T-helper 2 cell (primary cell): Measurements from ENCODE around the gene CLUH.
A peak's percentile ranks its signal among the peaks of the same experiment; 100 is the strongest.
"Not testable (repeated sequence)": the region's sequence is repeated elsewhere in the genome, so short reads cannot be mapped to it uniquely, and the experiment has no call there.

Experiments
- DNase-seq, 5 experiments: peaks; one replicate each; pipeline versions ENCODE4 v3.0.0 to v3.0.0-alpha.2; 2012 to 2022

CLUH gene

DNA sequence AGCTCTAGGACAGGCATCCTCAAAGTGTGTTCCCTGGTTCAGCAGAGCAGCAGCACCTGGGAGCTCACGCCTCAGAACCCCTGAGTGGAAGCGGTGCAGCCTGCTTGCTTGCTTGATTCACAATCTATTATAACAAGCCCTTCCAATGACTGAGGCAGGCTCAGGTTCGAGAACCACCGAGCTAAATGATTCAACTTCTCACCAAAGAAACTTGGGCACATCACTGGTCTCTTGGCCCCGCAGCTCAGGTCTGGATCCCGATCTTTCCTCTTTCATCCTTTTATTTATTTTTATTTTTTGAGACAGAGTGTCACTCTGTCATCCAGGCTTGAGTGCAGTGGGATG is 24.5 kb downstream of the CLUH start:
- no peak for DNase-seq

DNA sequence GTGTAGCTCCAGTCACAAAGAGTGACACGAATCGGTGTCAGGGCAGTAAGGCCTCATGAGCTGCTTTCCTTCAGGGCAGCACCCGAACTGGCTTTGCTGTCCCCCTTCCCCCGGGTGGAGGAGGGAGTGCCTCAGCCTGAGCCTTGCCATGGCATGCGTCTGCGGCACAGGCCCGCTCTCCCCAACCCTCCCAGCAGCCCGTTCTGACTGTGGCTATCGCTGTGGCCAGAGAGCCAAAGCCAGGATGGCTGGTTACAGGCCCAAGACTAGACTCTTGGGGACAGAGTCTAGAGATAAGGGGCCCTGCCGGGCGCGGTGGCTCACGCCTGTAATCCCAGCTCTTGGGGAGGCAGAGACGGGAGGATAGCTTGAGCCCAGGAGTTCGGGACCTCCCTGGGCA is 25.9 kb downstream of the CLUH start:
- no peak for DNase-seq

DNA sequence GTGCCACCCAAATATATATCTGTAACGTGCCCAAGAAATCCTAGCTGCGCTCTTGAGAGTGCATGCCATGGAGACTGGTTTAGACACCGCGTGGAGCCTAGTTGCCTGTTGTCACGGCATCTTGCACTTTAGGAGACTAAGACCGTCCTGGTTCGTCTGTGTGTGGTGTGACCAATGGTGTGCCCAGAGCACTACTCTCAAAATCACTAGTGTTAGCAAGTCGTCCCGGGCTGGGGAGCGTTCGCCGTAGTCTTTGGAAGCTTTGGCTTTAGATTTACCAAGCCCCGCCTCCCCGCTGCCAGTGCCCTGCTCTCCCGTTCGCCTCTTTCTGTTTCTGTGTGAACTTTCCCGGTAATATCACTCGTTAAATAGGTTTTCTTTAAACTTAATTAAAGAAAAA is 27.0 kb downstream of the CLUH start:
- no peak for DNase-seq

DNA sequence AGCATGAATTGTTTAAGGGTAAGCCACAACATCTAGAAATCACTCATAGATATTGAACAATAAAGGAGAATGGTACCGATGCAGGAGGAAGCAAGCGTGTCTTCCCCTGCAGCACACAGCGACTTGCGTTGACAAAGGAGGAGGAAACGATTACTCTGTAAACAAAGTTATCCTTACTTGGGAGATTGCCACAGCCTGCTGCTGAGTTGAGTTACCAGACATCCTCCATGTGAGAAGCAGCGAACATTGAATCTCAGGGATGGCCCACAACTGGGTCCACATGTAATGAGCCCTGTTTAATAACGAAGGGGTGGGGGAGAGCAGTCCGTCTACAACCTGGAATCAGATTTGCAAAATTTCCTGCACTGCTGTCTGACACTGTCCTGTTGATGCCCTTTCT is 27.7 kb downstream of the CLUH start:
- no peak for DNase-seq

DNA sequence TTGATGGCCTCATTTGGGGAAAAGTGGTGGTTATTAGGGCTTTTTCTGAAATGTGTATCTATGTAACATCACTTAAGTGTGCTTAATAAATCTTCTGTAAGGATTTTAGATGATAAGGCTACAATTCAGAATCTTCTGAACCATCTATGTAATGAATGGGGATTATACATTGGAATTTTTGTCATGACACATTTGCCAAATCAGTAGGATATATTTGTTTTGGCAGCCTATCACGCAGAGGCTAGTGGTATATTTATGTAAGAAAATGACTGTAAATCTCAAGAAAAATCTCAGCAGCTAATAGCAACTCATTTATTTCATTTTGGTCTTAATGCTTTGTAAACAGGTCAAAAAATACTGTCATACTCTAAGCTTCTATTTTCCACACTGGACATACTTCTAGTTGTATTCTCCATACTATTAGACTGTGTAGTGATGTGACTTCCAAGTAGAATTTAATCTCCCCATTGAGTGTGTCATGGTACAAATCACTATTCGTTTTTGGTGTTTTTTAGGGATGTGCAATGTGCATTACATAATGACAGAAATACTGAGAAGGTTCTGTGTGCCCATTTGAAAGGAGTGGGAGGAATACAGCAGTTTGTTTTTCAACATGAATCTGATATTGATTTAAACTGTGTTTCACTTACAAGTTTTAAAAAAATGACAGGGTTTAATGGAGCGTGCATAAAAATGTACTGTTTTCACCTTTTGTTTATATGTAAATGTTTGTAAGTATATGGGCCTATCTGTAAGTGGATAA is 29.2 kb downstream of the CLUH start:
- DNase-seq = no peak

DNA sequence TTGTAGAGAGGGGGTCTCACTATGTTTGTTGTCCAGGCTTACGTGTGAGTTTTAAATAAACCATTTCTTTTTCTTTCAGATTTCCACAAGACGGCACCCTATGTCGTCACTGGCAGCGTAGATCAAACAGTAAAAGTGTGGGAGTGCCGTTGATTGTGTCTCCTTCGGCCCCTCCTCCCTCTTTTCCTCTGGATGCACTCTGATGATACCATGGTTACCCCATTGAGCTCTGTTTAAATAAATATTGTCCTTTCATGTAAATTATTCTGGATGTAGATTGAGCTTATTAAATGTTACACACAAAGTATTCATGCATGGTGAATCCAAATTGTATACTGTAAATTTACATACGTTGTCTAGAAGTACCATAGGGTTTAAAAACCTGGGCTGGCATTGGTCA is 29.9 kb downstream of the CLUH start:
- DNase-seq = no peak

DNA sequence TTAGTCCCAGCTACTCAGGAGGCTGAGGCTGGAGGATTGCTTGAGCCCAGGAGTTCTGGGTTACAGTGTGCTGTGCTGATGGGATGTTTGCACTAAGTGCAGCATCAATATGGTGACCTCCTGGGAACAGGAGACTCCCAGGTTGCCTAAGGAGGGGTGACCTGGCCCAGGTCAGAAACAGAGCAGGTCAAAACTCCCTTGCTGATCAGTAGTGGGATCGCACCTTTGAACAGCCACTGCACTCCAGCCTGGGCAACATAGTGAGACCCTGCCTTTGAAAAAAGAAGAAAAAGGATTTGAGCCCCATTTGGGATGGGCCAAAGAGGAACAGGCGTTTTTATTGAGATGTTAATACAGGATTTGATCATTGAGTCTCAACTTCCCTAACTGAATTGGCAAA is 30.6 kb downstream of the CLUH start:
- no peak for DNase-seq

DNA sequence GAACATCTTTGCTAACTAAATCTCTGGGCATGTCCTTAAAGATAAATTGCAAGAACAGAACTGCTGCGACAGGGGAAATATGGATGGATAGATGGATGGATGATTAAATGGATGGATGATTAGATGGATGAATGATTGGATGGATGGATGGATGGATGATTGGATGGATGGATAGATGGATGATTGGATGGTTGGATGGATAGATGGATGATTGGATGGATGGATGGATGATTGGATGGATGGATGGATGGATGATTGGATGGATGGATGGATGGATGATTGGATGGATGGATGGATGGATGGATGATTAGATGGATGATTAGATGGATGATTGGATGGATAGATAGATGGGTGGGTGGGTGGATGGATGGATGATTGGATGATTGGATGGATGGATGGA is 32.3 kb downstream of the CLUH start:
- DNase-seq = not testable (repeated sequence)

DNA sequence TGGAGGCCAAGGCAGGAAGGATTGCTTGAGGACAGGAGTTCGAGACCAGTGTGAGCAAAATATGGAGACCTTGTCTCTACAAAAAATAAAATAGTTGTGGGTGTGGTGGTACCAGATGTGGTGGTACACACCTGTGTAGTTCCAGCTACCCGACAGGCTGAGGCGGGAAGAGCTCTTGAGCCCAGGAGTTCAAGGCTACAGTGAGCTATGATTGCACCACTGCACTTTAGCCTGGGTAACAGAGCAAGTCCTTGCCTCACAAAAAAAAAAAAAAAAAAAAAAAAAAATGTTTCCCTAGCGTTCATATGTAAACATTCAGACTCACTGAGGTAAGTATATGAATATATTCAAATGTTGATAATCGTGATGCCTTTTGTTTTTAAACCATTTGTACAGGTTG is 39.5 kb downstream of the CLUH start:
- no peak for DNase-seq

DNA sequence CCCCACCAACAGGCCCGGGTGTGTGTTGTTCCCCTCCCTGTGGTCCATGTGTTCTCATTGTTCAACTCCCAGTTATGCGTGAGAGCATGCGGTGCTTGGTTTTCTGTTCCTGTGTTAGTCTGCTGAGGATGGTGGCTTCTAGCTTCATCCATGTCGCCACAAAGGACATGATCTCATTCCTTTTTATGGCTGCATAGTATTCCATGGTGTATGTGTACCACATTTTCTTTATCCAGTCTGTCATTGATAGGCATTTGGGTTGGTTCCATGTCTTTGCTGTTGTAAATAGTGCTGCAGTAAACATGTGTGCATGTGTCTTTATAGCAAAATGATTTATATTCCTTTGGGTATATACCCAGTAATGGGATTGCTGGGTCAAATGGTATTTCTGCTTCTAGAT is 51.2 kb downstream of the CLUH start:
- DNase-seq = not testable (repeated sequence)

DNA sequence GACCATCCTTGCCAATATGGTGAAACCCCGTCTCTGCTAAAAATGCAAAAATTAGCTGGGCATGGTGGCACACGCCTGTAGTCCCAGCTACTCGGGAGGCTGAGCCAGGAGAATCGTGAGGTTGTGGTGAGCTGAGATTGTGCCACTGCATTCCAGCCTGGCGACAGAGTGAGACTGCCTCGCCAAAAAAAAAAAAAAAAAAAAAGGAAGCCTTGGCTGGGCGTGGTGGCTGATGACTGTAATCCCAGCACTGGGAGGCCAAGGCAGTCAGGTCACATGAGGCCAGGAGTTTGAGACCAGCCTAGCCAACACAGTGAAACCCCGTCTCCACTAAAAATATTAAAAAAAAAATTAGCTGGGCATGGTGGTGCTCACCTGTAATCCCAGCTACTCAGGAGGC is 52.2 kb downstream of the CLUH start:
- DNase-seq = not testable (repeated sequence)

DNA sequence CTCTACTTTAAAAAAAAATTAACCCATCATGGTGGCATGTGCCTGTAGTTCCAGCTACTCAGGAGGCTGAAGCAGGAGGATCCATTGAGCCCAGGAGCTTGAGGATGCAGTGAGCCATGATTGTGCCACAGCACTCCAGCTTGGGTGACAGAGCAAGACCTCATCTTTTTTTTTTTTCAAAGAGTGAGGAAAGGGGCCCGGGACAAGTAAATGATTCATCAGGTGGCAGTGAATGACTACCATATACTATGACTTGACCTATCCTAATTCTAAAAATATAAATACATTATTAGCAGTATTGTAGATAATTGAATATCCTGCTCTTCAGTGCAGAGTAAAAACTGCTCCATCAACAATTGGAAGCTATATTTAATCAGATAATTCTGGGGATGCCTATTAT is 55.3 kb downstream of the CLUH start:
- no peak for DNase-seq

DNA sequence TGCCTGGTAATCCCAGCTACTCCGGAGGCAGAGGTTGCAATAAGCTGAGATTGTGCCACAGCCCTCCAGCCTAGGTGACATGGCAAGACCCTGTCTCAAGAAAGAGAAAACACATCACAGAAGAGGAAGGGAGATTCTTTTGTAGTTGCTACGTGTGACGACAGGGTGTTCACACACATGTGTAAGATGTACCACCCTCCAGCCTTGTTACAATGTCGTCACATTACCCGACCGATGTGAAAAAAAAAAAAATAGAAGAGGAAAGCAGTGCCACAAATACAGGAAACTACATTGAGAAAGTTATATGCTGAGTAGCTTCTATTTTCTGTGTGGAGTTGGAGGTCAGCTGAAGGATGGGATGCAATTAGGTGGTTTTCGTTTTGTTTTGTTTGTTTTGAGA is 56.0 kb downstream of the CLUH start:
- DNase-seq = peak in 1 of 5 experiments; percentile 9

DNA sequence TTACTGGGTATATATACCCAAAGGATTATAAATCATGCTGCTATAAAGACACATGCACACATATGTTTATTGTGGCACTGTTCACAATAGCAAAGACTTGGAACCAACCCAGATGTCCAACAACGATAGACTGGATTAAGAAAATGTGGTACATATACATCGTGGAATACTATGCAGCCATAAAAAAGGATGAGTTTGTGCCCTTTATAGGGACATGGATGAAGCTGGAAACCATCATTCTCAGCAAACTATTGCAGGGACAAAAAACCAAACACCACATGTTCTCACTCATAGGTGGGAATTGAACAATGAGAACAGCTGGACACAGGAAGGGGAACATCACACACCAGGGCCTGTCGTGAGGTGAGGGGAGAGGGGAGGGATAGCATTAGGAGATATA is 58.7 kb downstream of the CLUH start:
- DNase-seq = not testable (repeated sequence)

DNA sequence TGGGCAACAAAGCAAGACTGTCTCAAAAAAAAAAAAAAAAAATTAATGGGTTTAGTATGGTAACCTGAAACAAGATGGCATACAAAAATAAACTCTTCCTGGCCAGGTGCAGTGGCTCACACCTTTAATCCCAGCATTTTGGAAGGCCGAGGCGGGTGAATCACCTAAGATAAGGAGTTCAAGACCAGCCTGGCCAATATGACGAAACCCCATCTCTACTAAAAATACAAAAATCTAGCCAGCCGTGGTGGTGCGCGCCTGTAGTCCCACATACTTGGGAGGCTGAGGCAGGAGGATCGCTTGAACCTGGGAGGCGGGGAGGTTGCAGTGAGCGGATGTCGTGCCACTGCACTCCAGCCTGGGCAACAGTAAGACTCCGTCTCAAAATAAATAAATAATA is 62.4 kb downstream of the CLUH start:
- no peak for DNase-seq

DNA sequence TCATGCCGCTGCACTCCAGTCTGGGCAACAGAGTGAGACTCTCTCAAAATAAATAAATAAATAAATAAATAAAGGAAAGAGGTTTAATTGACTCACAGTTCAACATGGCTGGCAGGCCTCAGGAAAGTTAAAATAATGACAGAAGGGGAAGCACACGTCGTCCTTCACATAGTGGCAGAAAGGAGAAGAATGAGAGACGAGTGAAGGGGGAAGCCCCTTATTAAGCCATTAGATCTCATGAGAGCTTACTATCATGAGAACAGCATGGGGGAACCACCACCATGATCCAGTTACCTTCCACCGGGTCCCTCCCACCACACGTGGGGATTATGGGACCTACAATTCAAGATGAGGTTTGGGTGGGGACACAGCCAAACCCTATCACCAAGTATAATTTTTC is 63.6 kb downstream of the CLUH start:
- no peak for DNase-seq

DNA sequence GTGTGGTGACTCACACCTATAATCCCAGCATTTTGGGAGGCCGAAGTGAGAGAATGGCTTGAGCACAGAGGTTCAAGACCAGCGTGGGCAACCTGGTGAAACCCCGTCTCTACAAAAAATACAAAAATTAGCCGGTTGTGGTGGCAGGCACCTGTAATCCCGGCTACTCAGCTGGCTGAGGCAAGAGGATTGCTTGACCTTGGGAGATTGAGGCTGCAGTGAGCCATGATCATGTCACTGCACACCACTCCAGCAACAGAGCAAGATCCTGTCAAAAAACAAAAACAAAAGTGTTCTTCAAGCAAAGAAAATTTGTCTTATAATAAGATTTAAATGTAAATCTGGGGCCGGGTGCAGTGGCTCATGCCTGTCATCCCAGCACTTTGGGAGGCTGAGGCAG is 66.6 kb downstream of the CLUH start:
- no peak for DNase-seq
